Uterus (tissue), 2 donors: ENCODE results near the gene TMEM94.

Experiments
- CTCF ChIP-seq, 4 experiments: fragments of 200-600 bp in 2 of 4; fragments of 450-650 bp in 2 of 4; sonication (generic) in 2 of 4; IDR thresholded peaks; one replicate each; pipeline ENCODE4 v1.5.1; 2016 to 2019; ENCODE audit warnings: antibody characterized with exemption in 4 of 4, mild to moderate bottlenecking in 2 of 4, moderate library complexity in 1 of 4
- POLR2A ChIP-seq, 2 donors: fragments of 450-650 bp; IDR thresholded peaks; one replicate each; pipeline ENCODE4 v1.6.1; 2016; ENCODE audit warnings: antibody characterized with exemption in 2 of 2, mild to moderate bottlenecking in 1 of 2, moderate library complexity in 1 of 2

- TF ChIP-seq POLR2A (IDR thresholded peaks at IDR 0.05) (no peak), CTCF (IDR thresholded peaks at IDR 0.05) (no peak)
Observed at GRCh38 chr17:75459590-75460267, 3.3 kb downstream of the TMEM94 start.
